ENCODE data around the gene CCDC9. TPM values are rescaled to one million over a fixed set of nuclear protein-coding genes. Genes with fewer than 3 reads are reported as not detected.
"Not testable (repeated sequence)": the region's sequence is repeated elsewhere in the genome, so short reads cannot be mapped to it uniquely, and the experiment has no call there.

CCDC9 gene
- polyA plus RNA-seq, 3 donors = 6.3 to 10.0 (median 7.6) TPM

DNA sequence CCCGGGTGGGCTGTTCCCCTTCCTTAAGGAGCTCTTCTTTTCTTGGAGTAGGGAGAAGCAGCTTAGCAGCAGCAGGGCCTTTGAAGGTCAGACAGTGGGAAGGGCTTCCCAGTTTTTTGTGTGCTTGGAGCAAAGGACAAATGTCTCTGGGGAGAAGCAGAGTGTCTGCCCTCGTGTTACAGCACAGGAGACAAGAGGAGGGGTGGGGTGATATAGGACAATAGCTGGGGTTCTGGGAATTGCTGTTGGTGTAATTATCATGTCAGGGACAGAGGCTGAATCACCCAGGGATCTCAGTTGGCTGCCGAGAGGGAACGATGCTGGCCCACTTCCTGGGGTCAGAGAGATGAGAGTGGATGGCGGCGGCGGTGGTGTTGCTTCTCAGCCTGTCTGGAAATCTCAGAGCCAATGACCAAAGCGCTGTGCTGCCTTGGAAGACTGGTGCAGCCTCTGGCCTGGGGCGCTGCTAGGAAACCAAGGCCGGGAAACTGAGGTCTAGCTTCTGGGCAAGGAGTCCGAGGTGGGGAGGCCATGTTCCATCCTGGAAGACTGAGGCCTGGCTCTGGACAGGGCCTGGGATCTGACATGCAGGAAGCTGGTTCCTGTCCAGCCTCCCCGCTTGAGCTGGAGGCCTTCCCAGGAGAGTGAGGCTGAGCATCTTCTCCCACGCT is 19.6 kb downstream of the CCDC9 start:
- TF ChIP-seq, protein P1, sequence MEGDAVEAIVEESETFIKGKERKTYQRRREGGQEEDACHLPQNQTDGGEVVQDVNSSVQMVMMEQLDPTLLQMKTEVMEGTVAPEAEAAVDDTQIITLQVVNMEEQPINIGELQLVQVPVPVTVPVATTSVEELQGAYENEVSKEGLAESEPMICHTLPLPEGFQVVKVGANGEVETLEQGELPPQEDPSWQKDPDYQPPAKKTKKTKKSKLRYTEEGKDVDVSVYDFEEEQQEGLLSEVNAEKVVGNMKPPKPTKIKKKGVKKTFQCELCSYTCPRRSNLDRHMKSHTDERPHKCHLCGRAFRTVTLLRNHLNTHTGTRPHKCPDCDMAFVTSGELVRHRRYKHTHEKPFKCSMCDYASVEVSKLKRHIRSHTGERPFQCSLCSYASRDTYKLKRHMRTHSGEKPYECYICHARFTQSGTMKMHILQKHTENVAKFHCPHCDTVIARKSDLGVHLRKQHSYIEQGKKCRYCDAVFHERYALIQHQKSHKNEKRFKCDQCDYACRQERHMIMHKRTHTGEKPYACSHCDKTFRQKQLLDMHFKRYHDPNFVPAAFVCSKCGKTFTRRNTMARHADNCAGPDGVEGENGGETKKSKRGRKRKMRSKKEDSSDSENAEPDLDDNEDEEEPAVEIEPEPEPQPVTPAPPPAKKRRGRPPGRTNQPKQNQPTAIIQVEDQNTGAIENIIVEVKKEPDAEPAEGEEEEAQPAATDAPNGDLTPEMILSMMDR (IDR thresholded peaks at IDR 0.05) = no peak
- Histone ChIP-seq H3K27ac (ENCODE audit: low read depth in 1 of 2, low read length in 2 of 2) (no peak overlapping the region), H3K36me3 (replicated peaks in 1 of 2; ENCODE audit: control insufficient read depth in 1 of 2, insufficient read depth in 2 of 2, low read length in 2 of 2) (peaks cover 7 to 9% of the 10 kb centered on the region in 2 donors), H3K79me2 (ENCODE audit: insufficient read depth, low read length) (peaks cover 3% of the 10 kb centered on the region), H3K4me2 (replicated peaks; ENCODE audit: extremely low read depth, low read length, poor library complexity, severe bottlenecking) (peak overlapping the region; percentile 93), H4K20me1 (ENCODE audit: insufficient read depth, low read length) (peaks cover 14% of the 10 kb centered on the region), H2AFZ (ENCODE audit: insufficient read depth, low read depth, low read length, poor library complexity, severe bottlenecking) (no peak overlapping the region), H3K4me3 (replicated peaks in 1 of 3; ENCODE audit: low read depth in 2 of 3, low read length in 3 of 3) (peak overlapping the region in 1 of 3 experiments; percentile 74), H3K9me3 (replicated peaks in 1 of 2; ENCODE audit: control insufficient read depth in 1 of 2, insufficient read depth in 1 of 2, low read length in 2 of 2) (no peaks in the 10 kb centered on the region), H3K4me1 (ENCODE audit: control insufficient read depth in 1 of 2, insufficient read depth in 2 of 2, low read length in 2 of 2) (peaks cover 15 to 34% of the 10 kb centered on the region in 2 donors), H3K9ac (ENCODE audit: insufficient read depth, low read length, poor library complexity, severe bottlenecking) (peak overlapping the region; percentile 57), H3K27me3 (ENCODE audit: control insufficient read depth in 2 of 2, insufficient read depth in 2 of 2, low read length in 2 of 2) (peaks cover 0 to 3% of the 10 kb centered on the region in 2 donors)
- Mint-ChIP-seq H3K4me3 (peak overlapping the region; percentile 76 to 81), H3K27ac (peak overlapping the region in 4 of 7 donors; percentile 42 to 88 (median 68)), H3K4me1 (peaks cover 32% of the 10 kb centered on the region), H3K27me3 (ENCODE audit: low read depth in 3 of 3) (peaks cover 2 to 11% (median 5%) of the 10 kb centered on the region in 3 donors), H3K36me3 (peaks cover 14 to 38% of the 10 kb centered on the region in 2 donors), H3K9me3 (no peaks in the 10 kb centered on the region)
- WGBS (ENCODE audit: insufficient coverage) = 93% methylated on average over 11 of the region's 13 CpGs
- intact Hi-C loops (cut with micrococcal nuclease) = loop anchor here (10.0 kb wide), 4 partner anchors 239 to 469 kb away; partner anchors contain the start of genes NAPA (in 1 of the 2) and NOP53 (in 1 of the 2)
- DNase-seq = no peak

DNA sequence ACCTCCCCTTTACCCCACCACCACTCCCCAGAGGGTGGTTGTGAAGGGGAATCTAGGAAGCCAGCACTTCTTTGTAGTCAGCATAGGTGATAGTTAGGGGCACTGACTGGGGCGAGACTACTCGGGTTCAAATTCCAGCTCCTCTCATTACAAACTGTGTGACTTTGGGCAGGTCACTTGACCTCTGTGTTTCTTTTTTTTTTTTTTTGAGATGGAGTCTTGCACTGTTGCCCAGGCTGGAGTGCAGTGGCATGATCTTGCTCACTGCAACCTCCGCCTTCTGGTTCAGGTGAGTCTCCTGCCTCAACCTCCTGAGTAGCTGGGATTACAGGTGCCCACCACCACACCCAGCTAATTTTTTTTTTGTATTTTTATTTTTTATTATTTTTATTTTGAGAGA is 20.2 kb downstream of the CCDC9 start:
- H3K36me3 Mint-ChIP-seq = peaks cover 10 to 32% of the 10 kb centered on the region in 2 donors
- not testable (repeated sequence) for DNase-seq; H3K9me3 ChIP-seq (replicated peaks in 1 of 2; ENCODE audit: control insufficient read depth in 1 of 2, insufficient read depth in 1 of 2, low read length in 2 of 2); H3K9ac ChIP-seq (ENCODE audit: insufficient read depth, low read length, poor library complexity, severe bottlenecking); H3K36me3 ChIP-seq (replicated peaks in 1 of 2; ENCODE audit: control insufficient read depth in 1 of 2, insufficient read depth in 2 of 2, low read length in 2 of 2); H3K4me3 Mint-ChIP-seq; H2AFZ ChIP-seq (ENCODE audit: insufficient read depth, low read depth, low read length, poor library complexity, severe bottlenecking); H3K9me3 Mint-ChIP-seq; H3K4me2 ChIP-seq (replicated peaks; ENCODE audit: extremely low read depth, low read length, poor library complexity, severe bottlenecking); H3K27ac Mint-ChIP-seq; H3K79me2 ChIP-seq (ENCODE audit: insufficient read depth, low read length); H3K27ac ChIP-seq (ENCODE audit: low read depth in 1 of 2, low read length in 2 of 2); H3K27me3 ChIP-seq (ENCODE audit: control insufficient read depth in 2 of 2, insufficient read depth in 2 of 2, low read length in 2 of 2); H3K4me3 ChIP-seq (replicated peaks in 1 of 3; ENCODE audit: low read depth in 2 of 3, low read length in 3 of 3)
- Histone ChIP-seq H4K20me1 (ENCODE audit: insufficient read depth, low read length) (peaks cover 14% of the 10 kb centered on the region), H3K4me1 (ENCODE audit: control insufficient read depth in 1 of 2, insufficient read depth in 2 of 2, low read length in 2 of 2) (peaks cover 15 to 33% of the 10 kb centered on the region in 2 donors)
- H3K27me3 Mint-ChIP-seq (ENCODE audit: low read depth in 3 of 3) = peaks cover 2 to 11% (median 5%) of the 10 kb centered on the region in 3 donors
- intact Hi-C loops (cut with micrococcal nuclease) = loop anchor here (10.0 kb wide), 4 partner anchors 238 to 468 kb away; partner anchors contain the start of genes NAPA (in 1 of the 2) and NOP53 (in 1 of the 2)
- no CpG with 5 or more reads among the region's 3 CpGs for WGBS (ENCODE audit: insufficient coverage)
- peaks cover 30% of the 10 kb centered on the region for H3K4me1 Mint-ChIP-seq
